ENCODE results near the gene MAPK4. TPM values are rescaled to one million over a fixed set of nuclear protein-coding genes. Genes with fewer than 3 reads are reported as not detected.
A peak's percentile ranks its signal among the peaks of the same experiment; 100 is the strongest.

The MAPK4 gene
- total RNA-seq, 6 donors from 2014 or later: 1.0 to 12.0 (median 6.7) TPM

DNA sequence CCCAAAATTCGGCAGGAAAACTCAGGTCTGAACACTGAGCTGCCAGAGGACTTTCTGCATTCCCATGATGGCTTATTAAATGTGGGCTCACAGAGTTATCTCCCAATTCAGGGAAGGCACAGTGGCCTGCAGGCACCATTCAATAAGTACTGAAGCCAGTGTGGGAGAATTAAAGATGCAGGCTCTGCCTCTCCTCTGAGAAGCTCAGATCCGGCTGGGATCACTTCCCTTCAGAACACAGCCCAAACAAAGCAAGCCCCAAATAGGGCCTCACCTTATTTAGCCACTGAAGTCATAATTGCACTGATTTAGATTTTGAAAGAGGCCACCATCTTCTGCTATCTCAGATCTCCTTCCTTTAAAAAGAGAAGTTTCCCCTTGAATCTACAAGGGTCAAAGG is 94.3 kb downstream of the MAPK4 start:
- Histone ChIP-seq H3K27ac (no peak overlapping the region), H3K4me1 (peaks cover 4 to 7% (median 5%) of the 10 kb centered on the region in 4 donors), H3K27me3 (no peaks in the 10 kb centered on the region), H3K4me3 (peak overlapping the region in 1 of 4 donors; percentile 6), H3K36me3 (no peaks in the 10 kb centered on the region), H3K9me3 (no peaks in the 10 kb centered on the region)
- no peak for ATAC-seq (ENCODE audit: low FRiP score in 2 of 2)
- TF ChIP-seq POLR2AphosphoS5 (IDR thresholded peaks at IDR 0.05): no peak
- no peak for TF ChIP-seq EP300 (IDR thresholded peaks at IDR 0.05)
- no peak for TF ChIP-seq POLR2A (IDR thresholded peaks at IDR 0.05)
- no peak for TF ChIP-seq CTCF (IDR thresholded peaks at IDR 0.05)
- WGBS, 2 donors: 56 to 65% methylated on average over 2 of the region's 2 CpGs
- no peak for DNase-seq

DNA sequence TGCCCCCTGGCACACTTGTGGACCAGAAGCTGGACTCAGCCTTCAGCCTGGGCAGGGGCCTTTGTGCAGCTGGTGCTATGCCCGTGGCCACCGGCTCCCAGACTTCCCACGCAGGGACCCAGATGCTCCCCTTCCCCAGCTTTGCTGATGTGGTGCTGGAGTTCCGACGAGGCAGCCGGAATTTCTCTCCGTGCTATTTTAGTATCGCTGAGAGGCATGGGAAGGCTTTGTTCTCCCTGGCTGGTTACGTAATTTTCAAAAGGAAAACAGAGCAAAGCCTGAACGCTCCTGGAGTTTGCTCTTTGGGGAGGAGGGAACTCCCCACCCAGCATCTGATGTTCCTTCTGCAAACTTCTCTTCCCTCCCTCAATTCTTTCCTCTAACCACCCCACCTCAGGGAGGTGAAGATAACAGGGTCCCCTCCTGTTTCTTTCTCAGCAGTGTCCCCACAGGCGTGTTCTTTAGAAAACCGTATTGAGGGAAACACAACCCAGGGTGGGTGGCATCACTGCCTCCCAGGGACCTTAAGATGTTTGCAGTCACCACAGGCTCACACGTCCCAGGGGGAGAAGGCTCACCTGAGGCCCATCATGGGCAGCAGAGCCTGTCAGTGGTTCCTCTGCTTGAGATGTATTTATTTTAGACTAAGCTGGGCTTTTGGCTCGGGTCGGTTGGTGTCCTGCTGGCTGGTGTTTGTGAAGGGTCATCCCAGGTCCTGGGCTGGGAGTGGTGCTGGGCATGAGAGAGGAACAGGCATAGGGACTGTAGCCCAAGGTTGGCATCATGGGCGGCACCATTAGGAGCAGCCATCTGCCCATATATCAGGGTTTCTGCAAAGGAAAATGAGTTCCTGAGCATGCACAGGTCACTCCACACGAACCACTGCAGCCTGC is 95.0 kb downstream of the MAPK4 start:
- no peaks in the 10 kb centered on the region for H3K27me3 ChIP-seq
- DNase-seq (peak; percentile 22 to 46), ATAC-seq (ENCODE audit: low FRiP score in 2 of 2) (no peak)
- no peaks in the 10 kb centered on the region for H3K9me3 ChIP-seq
- TF ChIP-seq POLR2A (IDR thresholded peaks at IDR 0.05) (no peak), EP300 (IDR thresholded peaks at IDR 0.05) (no peak), POLR2AphosphoS5 (IDR thresholded peaks at IDR 0.05) (no peak), CTCF (IDR thresholded peaks at IDR 0.05) (no peak)
- WGBS, 2 donors: 39 to 60% methylated on average over 9 to 17 of the region's 17 CpGs
- H3K27ac ChIP-seq: no peak overlapping the region
- no peaks in the 10 kb centered on the region for H3K36me3 ChIP-seq
- H3K4me1 ChIP-seq: peaks cover 1 to 7% (median 4%) of the 10 kb centered on the region in 4 donors
- peak overlapping the region in 1 of 4 donors; percentile 6 for H3K4me3 ChIP-seq

DNA sequence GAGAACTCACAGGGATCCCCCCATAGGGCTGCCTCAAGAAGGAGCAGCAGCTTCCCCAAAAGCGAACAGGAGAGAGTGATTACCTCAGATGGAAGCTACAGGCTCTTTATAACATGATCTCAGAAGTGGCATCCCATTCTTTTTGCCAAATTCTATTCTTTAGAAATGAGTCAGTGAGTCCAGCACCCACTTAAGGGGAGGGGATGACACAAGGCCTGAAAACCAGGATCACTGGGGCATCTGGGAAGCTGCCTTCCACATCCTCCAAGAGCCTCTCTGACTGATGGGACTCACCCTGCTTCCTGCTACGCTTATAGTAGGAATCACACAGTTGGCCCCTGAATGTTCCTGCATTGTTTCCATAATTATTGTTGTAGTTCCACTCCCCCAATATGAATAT is 96.5 kb downstream of the MAPK4 start:
- no peak for DNase-seq
- Histone ChIP-seq H3K4me1 (peaks cover 0 to 7% (median 4%) of the 10 kb centered on the region in 4 donors), H3K4me3 (no peak overlapping the region), H3K27me3 (no peaks in the 10 kb centered on the region), H3K27ac (no peak overlapping the region), H3K36me3 (no peaks in the 10 kb centered on the region), H3K9me3 (no peaks in the 10 kb centered on the region)
- TF ChIP-seq POLR2AphosphoS5 (IDR thresholded peaks at IDR 0.05) (no peak), EP300 (IDR thresholded peaks at IDR 0.05) (no peak), POLR2A (IDR thresholded peaks at IDR 0.05) (no peak)
- no peak for ATAC-seq (ENCODE audit: low FRiP score in 2 of 2)
- WGBS, 2 donors: 78 to 79% methylated on average over 1 to 2 of the region's 2 CpGs

GRCh38 chr18:50656841-50657470 is 97.1 kb downstream of the MAPK4 start:
- H3K9me3 ChIP-seq: peaks cover 0 to 2% (median under 1%) of the 10 kb centered on the region in 4 donors
- TF ChIP-seq CTCF (IDR thresholded peaks at IDR 0.05) (no peak), POLR2AphosphoS5 (IDR thresholded peaks at IDR 0.05) (no peak), EP300 (IDR thresholded peaks at IDR 0.05) (no peak), POLR2A (IDR thresholded peaks at IDR 0.05) (no peak)
- no peak for DNase-seq
- H3K27ac ChIP-seq: no peak overlapping the region
- H3K27me3 ChIP-seq: no peaks in the 10 kb centered on the region
- no peaks in the 10 kb centered on the region for H3K36me3 ChIP-seq
- WGBS, 2 donors: 74 to 77% methylated on average over 7 to 8 of the region's 8 CpGs
- no peak for ATAC-seq (ENCODE audit: low FRiP score in 2 of 2)
- no peak overlapping the region for H3K4me3 ChIP-seq
- H3K4me1 ChIP-seq: peaks cover 0 to 7% (median 4%) of the 10 kb centered on the region in 4 donors

- WGBS, 2 donors: 89 to 91% methylated on average over 4 to 5 of the region's 5 CpGs
These were observed 98.7 kb downstream of the MAPK4 start for GRCh38 chr18:50658601-50659000.

More at GRCh38 chr18:50658601-50659000, 98.7 kb downstream of the MAPK4 start:
- no peak for DNase-seq
- Histone ChIP-seq H3K9me3 (peaks cover 0 to 6% (median 2%) of the 10 kb centered on the region in 4 donors), H3K27ac (no peak overlapping the region), H3K36me3 (no peaks in the 10 kb centered on the region), H3K4me3 (no peak overlapping the region), H3K4me1 (peaks cover 0 to 7% (median 4%) of the 10 kb centered on the region in 4 donors), H3K27me3 (no peaks in the 10 kb centered on the region)
- no peak for TF ChIP-seq CTCF (IDR thresholded peaks at IDR 0.05)
- TF ChIP-seq POLR2A (IDR thresholded peaks at IDR 0.05): no peak
- TF ChIP-seq EP300 (IDR thresholded peaks at IDR 0.05): no peak
- TF ChIP-seq POLR2AphosphoS5 (IDR thresholded peaks at IDR 0.05): no peak
- ATAC-seq (ENCODE audit: low FRiP score in 2 of 2): no peak

Data from upper lobe of left lung (tissue), 6 donors.